NCI-H2029 treated with DMSO at 0.1 percent for 48 hours (cell line): Measurements from ENCODE around the gene CCDC12.

Experiments
- DNase-seq: peaks from one replicate; lab custom pipeline; 2025; lab: John Stamatoyannopoulos, UW

The CCDC12 gene

GRCh38 chr3:46955157-46955556 is 21.4 kb downstream of the CCDC12 start:
- no peak for DNase-seq

DNA sequence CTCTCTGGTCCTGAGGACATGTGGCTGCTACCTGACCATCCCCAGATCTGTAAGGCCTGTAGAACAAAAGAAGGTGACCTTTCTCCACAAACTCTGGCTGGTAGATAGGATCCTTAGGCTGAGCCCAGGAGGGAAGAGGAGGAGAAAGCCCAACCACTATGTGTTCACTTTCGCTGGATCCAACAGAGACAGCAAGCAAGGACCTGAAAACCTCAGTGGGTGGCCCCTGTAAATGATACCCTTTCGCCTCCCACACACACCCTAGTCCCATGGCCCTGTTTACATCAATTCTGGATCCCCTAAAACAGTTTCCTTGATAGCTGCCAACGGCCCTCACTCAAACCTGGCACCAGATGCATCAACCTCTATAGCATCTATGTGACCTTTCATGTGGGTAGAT is 22.4 kb downstream of the CCDC12 start:
- DNase-seq, result no peak

GRCh38 chr3:46953234-46954010 is 23.1 kb downstream of the CCDC12 start:
- DNase-seq, result no peak

- no peak for DNase-seq
Observed at GRCh38 chr3:46952813-46953212, 23.7 kb downstream of the CCDC12 start.

- DNase-seq, result no peak
Observed at GRCh38 chr3:46950650-46951241, 25.8 kb downstream of the CCDC12 start.

GRCh38 chr3:46950177-46950576 is 26.4 kb downstream of the CCDC12 start:
- DNase-seq, result no peak

DNA sequence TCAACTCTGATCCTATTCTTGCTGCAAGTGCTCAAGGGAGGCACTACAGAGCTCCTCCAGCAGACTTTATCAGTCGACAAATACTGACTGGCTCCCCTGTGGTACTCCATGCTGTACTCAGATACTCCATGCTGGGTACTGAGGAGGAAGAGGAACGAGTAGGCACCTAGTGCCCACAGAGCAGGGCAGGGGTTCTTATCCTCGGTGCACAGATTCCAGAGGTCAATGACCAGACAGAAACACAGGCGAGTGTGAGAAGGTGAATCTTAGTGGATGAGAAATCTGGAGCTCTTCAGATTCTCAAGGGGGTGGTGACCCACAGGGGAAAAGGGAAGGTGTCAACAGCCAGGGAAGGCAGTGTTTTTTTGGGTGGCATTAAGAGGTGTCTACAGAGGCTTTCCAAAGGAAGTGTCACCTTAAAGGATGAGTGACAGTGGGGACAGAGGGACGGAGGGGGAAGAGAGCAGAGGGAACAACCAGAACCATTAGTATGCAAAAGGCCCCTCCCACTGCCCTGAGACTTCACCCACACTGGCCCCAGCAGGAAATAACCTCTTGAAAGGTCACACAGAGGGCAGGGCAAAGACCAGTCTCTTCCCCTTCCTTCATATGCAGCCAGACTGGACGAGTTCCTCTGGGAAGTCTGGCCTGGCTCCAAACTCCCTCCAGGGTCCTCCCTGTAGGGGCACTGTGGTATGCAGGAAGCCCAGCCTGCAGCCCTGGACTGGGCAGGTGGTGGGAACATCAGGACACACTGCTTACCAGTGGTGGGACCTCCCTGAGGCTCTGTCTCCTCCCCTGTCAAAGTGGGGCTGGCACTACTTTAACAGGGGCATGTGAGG is 27.5 kb downstream of the CCDC12 start:
- no peak for DNase-seq

DNA sequence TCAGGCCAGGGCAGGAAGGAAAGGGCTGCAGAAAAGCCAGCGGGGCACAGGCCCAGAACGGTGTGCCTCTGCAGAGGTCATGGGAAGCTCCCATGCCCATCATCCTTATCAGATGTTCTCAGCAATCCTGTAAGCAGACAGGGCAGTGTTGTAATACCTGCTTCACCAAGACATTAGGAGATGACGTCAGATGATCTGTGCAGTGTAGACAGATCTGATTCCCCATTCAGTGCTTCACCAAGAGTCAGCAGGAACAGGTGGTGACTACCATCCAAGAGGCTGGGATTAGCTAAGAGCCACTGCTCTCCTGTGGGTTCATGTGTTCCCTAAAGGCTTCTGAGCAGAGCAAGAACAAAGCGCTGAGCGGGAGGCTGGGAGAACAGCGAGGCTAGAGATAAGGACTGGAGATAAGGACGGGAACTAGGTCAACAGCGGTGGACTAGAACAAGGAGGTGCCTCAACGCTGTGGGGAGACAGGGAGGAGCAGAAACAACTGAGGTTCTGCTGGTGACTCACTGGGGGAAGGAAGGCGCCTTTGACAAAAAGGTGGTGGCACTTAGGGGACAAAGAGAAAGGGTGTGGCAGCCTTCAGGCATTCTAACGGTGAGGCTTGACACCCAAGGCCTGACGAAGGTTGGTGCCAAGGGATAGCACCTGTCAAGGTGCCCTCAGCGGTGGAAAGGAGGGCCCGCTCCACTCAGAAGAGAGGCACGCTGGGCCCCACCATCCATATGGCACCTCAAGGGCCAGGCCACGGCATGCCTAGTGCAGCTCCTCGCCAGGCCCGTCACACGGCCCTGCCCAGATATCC is 28.4 kb downstream of the CCDC12 start:
- peak; percentile 44 for DNase-seq

GRCh38 chr3:46947546-46947901 is 29.0 kb downstream of the CCDC12 start:
- no peak for DNase-seq

DNA sequence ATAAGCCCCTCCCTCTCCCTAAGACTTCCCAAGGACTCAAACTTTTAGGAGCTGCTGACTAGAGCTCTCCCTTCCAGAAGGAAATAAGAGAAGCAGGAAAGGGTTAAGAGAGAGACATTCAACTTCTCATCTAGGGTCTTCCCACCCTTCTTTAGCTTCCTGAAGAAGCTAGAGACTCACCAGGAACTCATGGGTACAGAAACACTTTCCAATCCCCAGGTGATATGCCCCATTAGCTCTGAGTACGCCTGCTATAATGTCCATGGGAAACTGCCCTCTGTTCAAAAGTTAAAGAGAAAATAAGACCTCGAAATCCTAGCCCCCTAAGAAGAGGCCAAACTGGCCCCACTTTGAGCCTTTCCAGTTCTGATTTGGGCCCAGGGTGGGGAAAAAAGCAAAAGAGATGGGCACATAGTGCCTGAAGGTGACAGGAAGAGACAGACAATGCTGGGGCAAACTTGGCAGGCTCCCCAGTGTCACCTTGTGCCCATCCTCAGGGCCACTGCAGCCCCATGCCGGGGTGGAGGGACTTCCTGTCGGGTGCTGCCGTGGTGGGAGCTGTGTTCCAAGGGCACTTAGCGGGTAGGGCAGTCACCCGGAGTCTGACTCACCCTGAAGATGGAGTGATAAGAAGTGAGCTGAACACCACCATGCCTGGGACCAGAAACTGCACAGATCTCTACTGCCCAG is 29.5 kb downstream of the CCDC12 start:
- DNase-seq, result no peak

DNA sequence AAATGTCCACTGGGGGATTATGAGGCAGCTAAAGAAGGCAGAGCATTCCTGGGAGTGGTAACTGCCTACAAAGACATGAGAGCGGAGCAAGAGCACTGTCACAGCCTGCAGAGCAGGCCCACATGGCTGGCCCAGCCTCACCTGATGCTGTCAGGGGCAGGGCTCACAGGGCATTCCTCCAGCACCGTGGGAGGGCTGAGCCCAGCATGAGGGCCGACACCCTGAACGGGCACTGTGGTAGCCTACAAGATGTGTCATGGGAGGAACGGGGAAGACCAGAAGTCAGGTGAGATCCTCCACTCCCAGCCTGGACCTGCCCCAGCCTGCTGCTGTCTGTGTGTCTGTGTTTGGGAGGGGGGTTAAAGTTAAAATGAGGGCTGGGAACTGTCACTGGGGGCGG is 30.1 kb downstream of the CCDC12 start:
- DNase-seq, result no peak

- no peak for DNase-seq
Observed at GRCh38 chr3:46944191-46944590, 32.4 kb downstream of the CCDC12 start.

- no peak for DNase-seq
Observed at GRCh38 chr3:46943237-46944187, 33.0 kb downstream of the CCDC12 start.

- DNase-seq, result no peak
Observed at GRCh38 chr3:46942481-46943236, 33.9 kb downstream of the CCDC12 start.

DNA sequence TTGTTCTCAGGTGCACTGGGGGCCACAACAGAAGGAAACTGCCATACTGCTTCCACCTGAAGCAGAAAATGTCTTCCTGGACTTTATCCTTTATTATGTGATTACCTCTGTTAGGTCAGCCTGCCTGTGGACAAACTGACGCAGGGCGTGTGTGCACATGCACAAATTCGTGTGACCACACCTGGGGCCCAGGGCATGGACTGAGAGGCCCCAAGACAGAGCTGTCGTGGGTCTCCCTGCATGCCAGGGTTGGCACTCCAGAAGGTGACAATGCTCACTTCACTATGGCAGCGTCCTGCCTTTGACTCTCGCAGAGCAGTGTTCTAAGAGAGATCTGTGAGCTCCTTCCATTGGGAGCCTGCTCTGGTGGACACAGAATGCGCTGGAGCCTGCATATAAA is 34.5 kb downstream of the CCDC12 start:
- DNase-seq, result no peak

GRCh38 chr3:46939578-46940445 is 36.7 kb downstream of the CCDC12 start:
- DNase-seq, result no peak

GRCh38 chr3:46938118-46938517 is 38.4 kb downstream of the CCDC12 start:
- DNase-seq, result no peak

DNA sequence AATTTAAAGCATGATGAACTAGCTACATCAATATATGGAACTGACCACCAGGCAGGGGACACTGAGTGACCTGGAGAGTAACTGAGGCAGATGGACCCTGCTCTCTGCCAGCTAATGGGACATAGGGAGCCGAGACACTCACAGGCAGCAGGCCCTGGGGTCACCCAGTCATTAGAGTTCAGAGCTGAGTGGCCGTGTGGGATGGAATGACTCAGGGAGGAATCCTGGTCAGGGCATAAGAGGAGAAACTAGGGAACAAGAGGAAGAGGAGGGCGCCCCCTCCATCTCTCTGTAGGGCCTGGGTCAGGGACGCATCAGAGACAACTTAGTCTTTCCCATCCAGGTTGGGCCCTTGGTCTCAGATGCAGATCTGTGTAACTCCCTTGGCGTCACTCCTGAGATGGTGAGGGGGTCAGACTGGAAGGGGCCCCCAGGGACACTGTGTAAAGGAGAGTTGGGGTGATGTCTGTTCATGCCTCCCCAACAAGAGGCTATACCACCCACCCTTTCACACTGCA is 39.8 kb downstream of the CCDC12 start:
- DNase-seq, result no peak
